OCI-LY1 (cell line): Measurements from ENCODE around the gene CHAF1A.

Experiments used
- H2AFZ ChIP-seq: fragments of 200-600 bp; sonication (generic), shearing (Covaris generic); 2 replicates; pipeline ENCODE4 v1.6.0; 2014; ENCODE audit warnings: antibody characterized with exemption, mild to moderate bottlenecking, low read length
- H3F3A ChIP-seq: fragments of 200-600 bp; sonication (generic), shearing (Covaris generic); 2 replicates; pipeline ENCODE4 v1.6.0; 2014; ENCODE audit warnings: mild to moderate bottlenecking, antibody characterized with exemption, low read length, moderate library complexity; ENCODE audit not compliant: insufficient read depth
- H3K27ac ChIP-seq: fragments of 200-600 bp; sonication (generic); 2 replicates; pipeline ENCODE4 v1.5.1; 2014; ENCODE audit warnings: low read length, mixed run types, mild to moderate bottlenecking, low read depth; ENCODE audit not compliant: poor library complexity, severe bottlenecking
- H3K27me3 ChIP-seq: fragments of 200-600 bp; sonication (generic); 2 replicates; pipeline ENCODE4 v1.6.0; 2014; ENCODE audit warnings: antibody characterized with exemption, mild to moderate bottlenecking, low read length, moderate library complexity; ENCODE audit not compliant: insufficient read depth
- H3K36me3 ChIP-seq: fragments of 200-600 bp; sonication (generic); 2 replicates; pipeline ENCODE4 v1.6.1; 2014; ENCODE audit warnings: mild to moderate bottlenecking, antibody characterized with exemption, low read length, moderate library complexity, mixed read lengths; ENCODE audit not compliant: insufficient read depth
- H3K4me1 ChIP-seq: fragments of 200-600 bp; sonication (generic); 2 replicates; pipeline ENCODE4 v1.5.1; 2014; ENCODE audit warnings: mild to moderate bottlenecking, low read length, moderate library complexity; ENCODE audit not compliant: insufficient read depth, severe bottlenecking
- H3K4me2 ChIP-seq: fragments of 200-600 bp; sonication (generic), shearing (Covaris generic); 2 replicates; pipeline ENCODE4 v1.6.1; 2014; ENCODE audit warnings: low read length
- H3K4me3 ChIP-seq: fragments of 200-600 bp; sonication (generic); 2 replicates; pipeline ENCODE4 v1.5.1; 2014; ENCODE audit warnings: low read length, low read depth, mild to moderate bottlenecking, mixed read lengths; ENCODE audit not compliant: poor library complexity, severe bottlenecking
- H3K79me2 ChIP-seq: fragments of 200-600 bp; shearing (Covaris generic); 2 replicates; pipeline ENCODE4 v1.6.1; 2016; ENCODE audit warnings: mixed run types, low read length, mixed read lengths; ENCODE audit not compliant: insufficient read depth
- H3K9ac ChIP-seq: fragments of 200-600 bp; sonication (generic), shearing (Covaris generic); 2 replicates; pipeline ENCODE4 v1.6.1; 2014; ENCODE audit warnings: mild to moderate bottlenecking, low read length, mixed read lengths
- H3K9me2 ChIP-seq: fragments of 200-600 bp; sonication (generic), shearing (Covaris generic); 2 replicates; pipeline ENCODE4 v1.6.1; 2014; ENCODE audit warnings: low read depth, mild to moderate bottlenecking, low read length, mixed read lengths
- H3K9me3 ChIP-seq: fragments of 200-600 bp; shearing (Covaris generic); 2 replicates; pipeline ENCODE4 v1.6.1; 2014; ENCODE audit warnings: low read length, mixed read lengths
- H4K20me1 ChIP-seq: fragments of 200-600 bp; sonication (generic), shearing (Covaris generic); 2 replicates; pipeline ENCODE4 v1.6.0; 2016; ENCODE audit warnings: mild to moderate bottlenecking, low read length; ENCODE audit not compliant: insufficient read depth
- CTCF ChIP-seq: fragments of 200-600 bp; sonication (generic), shearing (Covaris generic); IDR thresholded peaks from 2 replicates; pipeline ENCODE4 v1.5.1; 2017; ENCODE audit warnings: mild to moderate bottlenecking, antibody characterized with exemption, low read length, moderate library complexity, mixed read lengths
- EZH2 ChIP-seq: fragments of 200-600 bp; sonication (generic), shearing (Covaris generic); IDR thresholded peaks from 2 replicates; pipeline ENCODE4 v1.8.0; 2017; ENCODE audit warnings: borderline replicate concordance, mixed run types, mild to moderate bottlenecking, antibody characterized with exemption, low read length, moderate library complexity, mixed read lengths

The CHAF1A gene

GRCh38 chr19:4369888-4370260 lies 32.6 kb upstream of the CHAF1A start:
- H3K4me3 ChIP-seq: peak overlapping the region; percentile 42
- peak overlapping the region; percentile 81 for H3K27ac ChIP-seq
- H3K9me2 ChIP-seq: no peaks in the 10 kb centered on the region
- H3F3A ChIP-seq: no peaks in the 10 kb centered on the region
- no peaks in the 10 kb centered on the region for H4K20me1 ChIP-seq
- peak overlapping the region; percentile 56; the same call in 1 of the 2 replicates for H3K9ac ChIP-seq
- no peak overlapping the region for H2AFZ ChIP-seq
- H3K27me3 ChIP-seq: no peaks in the 10 kb centered on the region
- peaks cover 26% of the 10 kb centered on the region for H3K4me1 ChIP-seq
- no peaks in the 10 kb centered on the region for H3K9me3 ChIP-seq
- H3K36me3 ChIP-seq: peaks cover 11% of the 10 kb centered on the region
- H3K79me2 ChIP-seq: no peaks in the 10 kb centered on the region
- TF ChIP-seq CTCF (peak; percentile 75), EZH2 (no peak)
- peak overlapping the region; percentile 67 for H3K4me2 ChIP-seq

GRCh38 chr19:4370418-4371041 lies 31.9 kb upstream of the CHAF1A start:
- TF ChIP-seq CTCF (no peak), EZH2 (no peak)
- peak overlapping the region; percentile 67; the same call in 1 of the 2 replicates for H3K4me2 ChIP-seq
- peak overlapping the region; percentile 32; the same call in 1 of the 2 replicates for H3K9ac ChIP-seq
- no peaks in the 10 kb centered on the region for H3K9me2 ChIP-seq
- H3K27me3 ChIP-seq: no peaks in the 10 kb centered on the region
- H2AFZ ChIP-seq: no peak overlapping the region
- H3K79me2 ChIP-seq: no peaks in the 10 kb centered on the region
- no peaks in the 10 kb centered on the region for H3F3A ChIP-seq
- no peaks in the 10 kb centered on the region for H4K20me1 ChIP-seq
- H3K4me3 ChIP-seq: peak overlapping the region; percentile 14
- peaks cover 33% of the 10 kb centered on the region for H3K4me1 ChIP-seq
- H3K9me3 ChIP-seq: no peaks in the 10 kb centered on the region
- no peak overlapping the region for H3K27ac ChIP-seq
- peaks cover 5% of the 10 kb centered on the region for H3K36me3 ChIP-seq

GRCh38 chr19:4371247-4372164 lies 30.9 kb upstream of the CHAF1A start:
- H3K79me2 ChIP-seq: no peaks in the 10 kb centered on the region
- H3K4me3 ChIP-seq: no peak overlapping the region
- H3K4me1 ChIP-seq: peaks cover 43% of the 10 kb centered on the region
- no peaks in the 10 kb centered on the region; the same call in 1 of the 2 replicates for H3K36me3 ChIP-seq
- H3K27me3 ChIP-seq: no peaks in the 10 kb centered on the region
- no peak overlapping the region for H2AFZ ChIP-seq
- no peaks in the 10 kb centered on the region for H3K9me3 ChIP-seq
- TF ChIP-seq EZH2 (no peak), CTCF (no peak)
- no peak overlapping the region for H3K27ac ChIP-seq
- no peaks in the 10 kb centered on the region for H3K9me2 ChIP-seq
- no peaks in the 10 kb centered on the region for H4K20me1 ChIP-seq
- H3F3A ChIP-seq: no peaks in the 10 kb centered on the region
- no peak overlapping the region for H3K4me2 ChIP-seq
- H3K9ac ChIP-seq: no peak overlapping the region
